Ramos (cell line): ENCODE measurements around the gene SLC13A1.

Experiments used
- in situ Hi-C: fragments of 300-500 bp; cut with MboI; formaldehyde crosslinking; loops from one replicate; pipeline ENCODE4 v1.14.3; 2022; ENCODE audit warnings: low sequenced_read_pairs; ENCODE audit not compliant: unreplicated experiment

SLC13A1 gene

GRCh38 chr7:123198668-123199652 lies 809 bp downstream of the SLC13A1 start:
- in situ Hi-C loops: no loop called here

GRCh38 chr7:123198111-123198510 lies 1.7 kb downstream of the SLC13A1 start:
- in situ Hi-C loops: no loop called here

- in situ Hi-C loops: no loop called here
Observed at GRCh38 chr7:123193235-123193634, 6.5 kb downstream of the SLC13A1 start.

- in situ Hi-C loops: no loop called here
Observed at GRCh38 chr7:123191132-123191531, 8.6 kb downstream of the SLC13A1 start.

- in situ Hi-C loops: no loop called here
Observed at GRCh38 chr7:123190109-123190831, 9.5 kb downstream of the SLC13A1 start.

GRCh38 chr7:123185756-123186155 lies 14.0 kb downstream of the SLC13A1 start:
- in situ Hi-C loops: no loop called here

GRCh38 chr7:123184271-123184670 lies 15.5 kb downstream of the SLC13A1 start:
- in situ Hi-C loops: no loop called here

- in situ Hi-C loops: no loop called here
Observed at GRCh38 chr7:123183431-123183830, 16.3 kb downstream of the SLC13A1 start.

- in situ Hi-C loops: no loop called here
Observed at GRCh38 chr7:123177442-123177841, 22.3 kb downstream of the SLC13A1 start.

- in situ Hi-C loops: no loop called here
Observed at GRCh38 chr7:123170333-123171246, 29.2 kb downstream of the SLC13A1 start.

- in situ Hi-C loops: no loop called here
Observed at GRCh38 chr7:123169065-123169464, 30.7 kb downstream of the SLC13A1 start.

- in situ Hi-C loops: no loop called here
Observed at GRCh38 chr7:123157606-123158005, 42.2 kb downstream of the SLC13A1 start.

- in situ Hi-C loops: no loop called here
Observed at GRCh38 chr7:123155571-123155970, 44.2 kb downstream of the SLC13A1 start.

- in situ Hi-C loops: no loop called here
Observed at GRCh38 chr7:123154231-123154860, 45.4 kb downstream of the SLC13A1 start.

- in situ Hi-C loops: no loop called here
Observed at GRCh38 chr7:123151443-123151842, 48.3 kb downstream of the SLC13A1 start.

GRCh38 chr7:123148813-123149212 lies 51.0 kb downstream of the SLC13A1 start:
- in situ Hi-C loops: no loop called here

- in situ Hi-C loops: no loop called here
Observed at GRCh38 chr7:123143252-123144006, 56.3 kb downstream of the SLC13A1 start.

GRCh38 chr7:123140561-123140960 lies 59.2 kb downstream of the SLC13A1 start:
- in situ Hi-C loops: no loop called here

- in situ Hi-C loops: no loop called here
Observed at GRCh38 chr7:123135960-123136359, 63.8 kb downstream of the SLC13A1 start.
